UCSD-AML1 (cell line): ENCODE measurements around the gene MICOS13.

Experiments
- DNase-seq: peaks from one replicate; lab custom pipeline; 2025; ENCODE audit not compliant: unreplicated experiment; lab: John Stamatoyannopoulos, UW

Gene MICOS13

GRCh38 chr19:5687360-5688198 is 7.3 kb upstream of the MICOS13 start:
- no peak for DNase-seq

- DNase-seq, result peak; percentile 99
These were observed 6.5 kb upstream of the MICOS13 start for GRCh38 chr19:5686647-5687359.

- no peak for DNase-seq
These were observed 6.0 kb upstream of the MICOS13 start for GRCh38 chr19:5686326-5686646.

- no peak for DNase-seq
These were observed 4.5 kb upstream of the MICOS13 start for GRCh38 chr19:5684694-5685430.

GRCh38 chr19:5683177-5683886 is 3.0 kb upstream of the MICOS13 start:
- no peak for DNase-seq

- DNase-seq, result no peak
These were observed 1.8 kb upstream of the MICOS13 start for GRCh38 chr19:5682107-5682482.

- no peak for DNase-seq
These were observed 1.2 kb upstream of the MICOS13 start for GRCh38 chr19:5681391-5682106.

GRCh38 chr19:5680084-5680436 is 256 bp downstream of the MICOS13 start:
- no peak for DNase-seq

- no peak for DNase-seq
These were observed 830 bp downstream of the MICOS13 start for GRCh38 chr19:5679289-5680083.

- DNase-seq, result no peak
These were observed 2.1 kb downstream of the MICOS13 start for GRCh38 chr19:5678071-5678718.

GRCh38 chr19:5677580-5677979 is 2.7 kb downstream of the MICOS13 start:
- DNase-seq, result no peak

GRCh38 chr19:5677136-5677535 is 3.2 kb downstream of the MICOS13 start:
- DNase-seq, result no peak

- no peak for DNase-seq
These were observed 3.6 kb downstream of the MICOS13 start for GRCh38 chr19:5676772-5677105.

GRCh38 chr19:5676105-5676771 is 4.1 kb downstream of the MICOS13 start:
- DNase-seq, result no peak

GRCh38 chr19:5674714-5675113 is 5.6 kb downstream of the MICOS13 start:
- DNase-seq, result no peak

- DNase-seq, result no peak
These were observed 6.6 kb downstream of the MICOS13 start for GRCh38 chr19:5673752-5674151.

GRCh38 chr19:5672708-5673459 is 7.4 kb downstream of the MICOS13 start:
- no peak for DNase-seq

- DNase-seq, result no peak
These were observed 8.7 kb downstream of the MICOS13 start for GRCh38 chr19:5671600-5671999.
